Measurements from ENCODE around the gene STAB2.
"Not testable (repeated sequence)": the region's sequence is repeated elsewhere in the genome, so short reads cannot be mapped to it uniquely, and the experiment has no call there.

STAB2 gene

GRCh38 chr12:103783744-103784664 is 196.9 kb downstream of the STAB2 start:
- FAIRE-seq: no peak

DNA sequence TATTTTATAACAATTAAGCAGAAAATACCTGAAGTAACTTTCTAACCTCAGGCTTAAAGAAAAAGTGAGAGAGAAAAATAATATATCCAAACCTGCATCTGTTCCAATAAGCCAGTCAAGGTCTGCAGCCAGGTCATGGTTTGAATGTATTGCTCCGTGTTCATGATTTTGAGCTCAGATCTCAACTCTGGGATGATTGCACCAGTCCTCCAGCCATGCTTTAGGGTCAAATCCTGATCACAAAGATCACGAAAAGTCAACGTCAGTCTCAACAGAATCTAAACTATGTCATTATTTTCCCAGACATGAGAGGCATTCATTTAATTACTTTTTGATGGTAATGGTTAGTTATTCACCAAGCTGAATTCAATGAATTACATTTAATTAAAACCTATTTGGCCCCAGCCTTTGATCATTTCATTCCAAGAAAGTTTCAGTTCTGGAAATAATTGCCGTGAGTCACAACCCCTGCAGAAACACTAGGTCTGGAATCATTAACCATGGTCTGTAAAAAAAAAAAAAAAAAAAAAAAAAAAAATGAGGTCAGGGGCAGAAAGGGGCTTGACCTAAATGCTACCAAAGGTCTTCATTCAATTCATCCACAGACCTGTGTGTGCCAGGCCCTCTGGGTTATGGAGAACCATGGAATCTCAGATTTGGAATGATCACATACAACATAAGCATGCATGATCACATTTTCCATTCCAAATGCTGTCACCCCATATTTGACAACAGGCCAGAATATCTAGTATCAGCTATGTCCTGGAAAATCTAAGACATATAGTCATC is 198.4 kb downstream of the STAB2 start:
- no peak for FAIRE-seq

GRCh38 chr12:103786201-103786600 is 199.1 kb downstream of the STAB2 start:
- FAIRE-seq: no peak

GRCh38 chr12:103791350-103791920 is 204.4 kb downstream of the STAB2 start:
- FAIRE-seq: no peak

- no peak for FAIRE-seq
Measured at GRCh38 chr12:103793046-103793445, 206.0 kb downstream of the STAB2 start.

DNA sequence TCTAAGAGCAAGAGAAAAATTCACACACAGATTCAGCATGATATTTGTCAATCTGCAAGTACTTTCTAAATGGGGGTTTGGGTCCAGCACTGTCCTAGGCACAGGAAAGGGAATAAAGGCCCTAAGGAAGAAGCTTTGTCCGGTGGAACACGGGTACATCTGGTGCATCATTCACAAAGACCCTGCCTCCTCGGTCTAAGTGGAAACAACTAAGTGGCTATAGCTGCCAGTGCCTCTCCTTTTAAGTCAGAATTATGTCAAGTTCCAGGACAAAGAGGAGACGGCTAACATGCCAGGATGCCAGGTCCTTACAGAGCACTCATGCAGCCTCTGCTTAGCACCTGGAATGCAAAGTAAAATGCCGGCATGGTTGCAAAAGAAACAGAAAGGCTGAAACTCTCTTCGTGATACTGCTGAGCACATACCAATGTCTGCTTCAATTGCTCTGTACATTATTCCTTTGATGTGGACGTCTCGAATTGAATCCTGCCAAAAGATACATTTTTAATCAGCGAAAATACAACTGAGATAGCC is 206.5 kb downstream of the STAB2 start:
- no peak for FAIRE-seq

DNA sequence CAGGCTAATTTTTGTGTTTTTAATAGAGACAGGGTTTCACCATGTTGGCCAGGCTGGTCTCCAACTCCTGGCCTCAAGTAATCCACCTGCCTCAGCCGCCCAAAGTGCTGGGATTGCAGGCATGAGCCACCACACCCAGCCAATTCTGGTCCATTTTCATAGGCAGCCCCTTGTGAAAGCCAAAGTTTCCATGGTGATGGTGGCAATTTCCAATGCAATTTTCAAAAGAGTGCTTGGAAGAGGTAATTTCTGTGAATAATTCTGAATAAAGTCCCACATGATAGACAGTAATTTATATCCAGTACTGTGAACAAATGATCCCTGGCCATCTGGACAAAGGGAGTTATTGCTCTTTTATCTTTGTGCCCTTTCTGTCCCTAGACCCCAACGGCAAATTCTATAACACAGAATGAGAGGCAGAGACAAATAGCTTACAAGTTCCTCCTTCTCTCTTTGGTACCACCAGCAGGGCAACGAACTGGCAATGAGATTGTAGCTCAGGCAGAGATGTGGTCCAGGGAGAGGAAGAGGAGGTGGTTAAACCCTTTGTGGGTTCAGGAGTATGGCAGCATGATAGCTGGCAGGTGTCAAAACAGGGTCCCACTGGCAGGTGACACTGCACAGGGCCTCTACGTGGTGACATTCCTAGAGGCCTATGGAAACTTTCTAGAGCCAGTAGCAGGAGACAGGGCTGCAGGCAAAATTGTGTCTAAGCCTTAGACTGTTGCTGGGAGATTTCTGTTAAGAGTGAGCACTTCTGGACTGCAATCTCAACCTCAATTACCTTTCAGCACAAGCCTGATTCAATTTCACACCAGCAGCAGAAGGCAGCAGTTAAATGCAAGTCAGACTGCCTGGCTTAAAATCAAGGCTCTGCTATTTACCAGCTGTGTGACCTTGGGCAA is 207.5 kb downstream of the STAB2 start:
- no peak for FAIRE-seq

DNA sequence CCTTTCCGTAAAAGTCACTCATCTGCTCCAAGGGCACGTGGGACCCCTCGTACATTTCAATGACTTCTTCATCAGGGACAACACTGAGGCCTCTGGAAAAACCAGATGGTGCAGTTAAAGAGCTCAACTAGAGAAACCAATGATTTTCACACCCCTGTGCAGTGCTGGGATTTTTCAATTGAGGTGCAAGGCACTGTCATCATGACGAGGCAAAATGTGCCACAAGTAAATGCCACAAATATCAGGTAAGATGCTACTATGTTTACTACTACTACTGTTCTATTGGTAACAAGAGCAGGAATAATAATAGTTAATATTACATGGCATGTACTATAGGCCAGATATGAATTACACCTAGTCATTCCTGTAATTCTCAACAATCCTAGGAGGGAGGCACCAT is 211.5 kb downstream of the STAB2 start:
- no peak for FAIRE-seq

GRCh38 chr12:103799504-103799856 is 212.4 kb downstream of the STAB2 start:
- FAIRE-seq: no peak

GRCh38 chr12:103799857-103800771 is 213.0 kb downstream of the STAB2 start:
- no peak for FAIRE-seq

DNA sequence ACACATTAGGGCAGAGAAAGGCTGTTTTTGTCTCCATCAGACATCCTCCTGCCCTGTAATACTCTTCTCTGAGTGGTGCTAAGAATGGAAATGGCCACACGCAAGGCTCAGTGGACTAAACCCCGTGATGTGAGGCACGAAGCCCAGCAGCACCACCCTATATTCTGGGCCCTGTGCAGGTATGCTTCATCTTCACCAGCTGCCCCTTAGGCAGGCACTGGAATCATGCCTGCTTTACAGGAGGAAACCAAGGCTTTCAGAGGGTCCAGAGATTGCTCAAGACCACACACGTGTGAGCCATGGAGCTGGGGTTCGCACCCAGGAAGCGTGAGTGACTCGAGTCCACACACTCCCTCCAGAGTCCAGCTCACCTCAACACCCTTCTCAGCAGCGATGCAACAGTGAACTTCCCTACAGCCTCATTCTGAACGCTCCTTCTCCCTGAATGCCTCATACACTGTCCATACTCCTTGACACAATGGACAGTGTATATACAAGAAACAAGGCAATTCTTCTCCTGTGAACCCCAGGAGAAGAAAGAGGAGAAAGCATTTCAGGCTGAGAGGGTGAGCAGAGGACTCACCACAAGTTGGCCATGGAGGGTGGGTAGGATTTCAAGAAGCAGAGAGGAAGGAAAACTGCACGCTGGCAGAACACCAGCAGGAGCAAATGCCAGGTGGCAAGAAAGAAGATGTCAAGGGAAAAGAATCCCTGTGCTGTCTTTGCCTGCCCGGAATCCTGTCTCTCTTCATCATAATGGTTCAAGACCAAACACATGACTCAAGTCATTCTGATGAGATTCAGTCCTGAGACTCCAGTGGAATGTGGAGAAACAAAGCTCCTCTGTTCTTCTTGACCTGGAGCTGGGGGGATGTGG is 214.9 kb downstream of the STAB2 start:
- FAIRE-seq: no peak

DNA sequence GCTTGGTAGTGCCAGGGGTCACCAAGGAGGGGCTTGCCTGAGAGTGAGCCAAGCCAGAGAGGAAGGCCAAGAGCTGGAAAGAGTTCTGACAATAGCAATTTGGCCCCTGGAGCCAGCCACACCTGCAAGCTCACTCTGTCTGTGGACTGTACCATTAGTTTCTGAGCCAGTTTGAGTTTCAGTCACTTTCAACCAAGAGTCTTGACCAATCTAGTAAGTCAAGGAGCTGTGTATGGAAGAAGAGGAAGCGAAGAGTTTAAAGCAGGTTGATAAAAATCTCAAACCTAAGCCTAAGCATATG is 215.5 kb downstream of the STAB2 start:
- FAIRE-seq: no peak

DNA sequence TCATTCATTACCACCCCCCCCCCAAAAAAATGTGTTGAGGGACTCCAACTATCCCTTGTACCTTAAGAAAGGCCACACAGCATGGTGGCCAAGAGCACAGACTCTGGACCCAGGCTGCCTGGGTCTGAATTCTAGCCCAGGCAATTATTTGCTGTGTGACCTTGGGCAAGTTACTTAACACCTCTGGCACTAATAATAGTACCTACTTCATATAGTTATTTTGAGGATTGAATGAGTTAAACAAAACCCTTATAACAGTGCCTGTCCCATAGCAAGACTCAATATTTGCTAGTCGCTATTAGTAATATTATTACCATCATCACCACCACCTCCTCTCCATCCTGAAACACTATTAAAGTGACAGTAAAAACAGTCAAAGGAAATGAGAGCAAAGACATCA is 216.8 kb downstream of the STAB2 start:
- FAIRE-seq: no peak

DNA sequence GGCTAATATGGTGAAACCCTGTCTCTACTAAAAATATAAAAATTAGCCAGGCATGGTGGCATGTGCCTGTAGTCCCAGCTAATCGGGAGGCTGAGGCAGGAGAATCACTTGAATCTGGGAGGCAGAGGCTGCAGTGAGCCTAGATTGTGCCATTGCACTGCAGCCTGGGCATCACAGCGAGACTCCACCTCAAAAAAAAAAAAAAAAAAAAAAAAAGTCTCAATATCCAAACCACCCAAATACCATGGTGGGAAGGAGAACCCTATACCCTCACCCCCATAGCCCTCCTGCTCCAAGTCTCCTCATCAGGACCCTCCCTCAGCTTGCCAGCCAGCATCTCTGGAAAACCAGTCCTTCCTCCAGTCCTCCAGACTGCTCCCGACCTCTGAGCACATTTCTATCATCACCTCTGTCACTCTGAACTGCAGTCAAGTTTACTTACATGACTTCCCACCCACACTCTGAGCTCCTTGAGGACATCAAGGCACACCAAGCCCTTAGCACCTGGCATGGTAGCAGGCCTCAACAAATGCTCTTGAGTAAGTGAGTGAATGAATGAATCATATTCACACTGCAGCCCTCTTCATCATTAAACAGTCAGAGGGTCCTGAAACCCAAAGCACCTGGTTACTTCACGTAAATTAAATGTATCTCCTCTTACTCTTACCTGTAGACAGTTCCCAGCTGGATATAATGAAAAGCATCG is 218.7 kb downstream of the STAB2 start:
- FAIRE-seq: no peak

GRCh38 chr12:103806803-103807202 is 219.7 kb downstream of the STAB2 start:
- FAIRE-seq: no peak

- FAIRE-seq: no peak
Measured at GRCh38 chr12:103807561-103808238, 220.6 kb downstream of the STAB2 start.

DNA sequence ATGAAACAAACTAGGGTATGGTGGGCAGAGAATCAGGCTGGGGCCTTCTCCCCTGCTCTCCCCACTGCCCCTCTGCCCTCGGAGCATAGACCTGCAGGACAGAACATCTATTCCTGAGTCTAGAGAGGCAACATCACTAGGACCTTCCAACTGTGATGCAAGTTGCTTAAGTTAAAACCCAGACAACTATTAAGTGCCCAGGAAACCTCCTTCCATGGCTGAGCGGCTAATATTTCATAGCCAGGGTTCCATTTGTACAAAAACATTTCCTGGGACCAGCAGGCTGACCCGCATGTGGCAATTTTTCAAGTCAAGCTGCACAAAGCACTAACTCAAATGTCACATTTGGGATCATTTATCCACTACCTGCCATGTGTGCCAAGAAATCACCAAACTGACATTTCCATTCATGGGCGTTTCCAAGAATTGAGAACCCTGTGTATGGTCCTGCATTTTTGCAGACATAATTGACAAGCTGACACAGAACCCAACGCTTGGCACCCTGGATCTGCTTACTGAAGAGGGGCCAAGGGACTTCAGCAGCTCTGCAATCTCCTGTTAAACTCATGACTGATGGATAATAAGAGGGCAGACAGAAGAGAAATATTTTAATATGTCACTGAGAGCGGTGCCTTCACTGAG is 221.3 kb downstream of the STAB2 start:
- FAIRE-seq: no peak

DNA sequence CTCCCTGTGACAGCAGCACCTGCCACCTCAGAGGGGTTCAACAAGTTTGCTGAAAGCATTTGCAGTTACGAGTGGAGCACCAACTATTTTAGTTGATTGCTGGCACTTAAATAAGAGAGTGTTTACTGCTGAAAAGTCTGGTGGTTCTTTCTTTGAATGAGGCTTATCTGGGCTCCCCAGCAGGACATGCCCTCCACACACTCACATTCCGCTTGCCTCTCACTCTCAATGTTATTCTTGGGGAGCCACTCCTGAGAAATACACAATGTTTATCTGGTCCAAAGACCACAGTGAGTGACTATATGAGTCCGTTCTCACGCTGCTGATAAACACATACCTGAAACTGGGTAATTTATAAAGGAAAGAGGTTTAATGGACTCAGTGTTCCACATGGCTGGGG is 222.1 kb downstream of the STAB2 start:
- FAIRE-seq: no peak

GRCh38 chr12:103809639-103810038 is 222.6 kb downstream of the STAB2 start:
- not testable (repeated sequence) for FAIRE-seq
